Measurements from ENCODE around the gene PFKL. TPM values are rescaled to one million over a fixed set of nuclear protein-coding genes. Genes with fewer than 3 reads are reported as not detected.
"Not testable (repeated sequence)": the region's sequence is repeated elsewhere in the genome, so short reads cannot be mapped to it uniquely, and the experiment has no call there.

PFKL gene
- total RNA-seq, 2 donors from 2014 or later = 150 to 184 TPM

DNA sequence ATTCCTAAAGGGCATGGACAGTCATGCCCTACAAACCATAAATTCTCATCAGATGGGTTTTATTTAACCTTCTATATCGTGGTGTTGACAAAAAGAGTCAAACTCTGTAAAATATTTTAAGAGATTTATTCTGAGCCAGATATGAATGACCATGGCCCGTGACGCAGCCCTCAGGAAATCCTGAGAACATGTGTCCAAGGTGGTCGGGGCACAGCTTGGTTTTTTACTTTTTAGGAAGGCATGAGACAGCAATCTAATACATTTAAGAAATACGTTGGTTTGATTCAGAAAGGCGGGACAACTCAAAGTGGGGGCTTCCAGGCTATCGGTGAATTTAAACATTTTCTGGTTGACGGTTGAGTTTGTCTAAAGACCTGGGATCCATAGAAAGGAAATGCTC, 43.1 kb downstream of the PFKL start:
- ATAC-seq (replicated peaks); H3K36me3 Mint-ChIP-seq (ENCODE audit: low read depth); H3K4me1 Mint-ChIP-seq; H3K4me3 Mint-ChIP-seq; H3K27me3 Mint-ChIP-seq; H3K9me3 Mint-ChIP-seq: not testable (repeated sequence)
- peak overlapping the region; percentile 63 for H3K27ac Mint-ChIP-seq

DNA sequence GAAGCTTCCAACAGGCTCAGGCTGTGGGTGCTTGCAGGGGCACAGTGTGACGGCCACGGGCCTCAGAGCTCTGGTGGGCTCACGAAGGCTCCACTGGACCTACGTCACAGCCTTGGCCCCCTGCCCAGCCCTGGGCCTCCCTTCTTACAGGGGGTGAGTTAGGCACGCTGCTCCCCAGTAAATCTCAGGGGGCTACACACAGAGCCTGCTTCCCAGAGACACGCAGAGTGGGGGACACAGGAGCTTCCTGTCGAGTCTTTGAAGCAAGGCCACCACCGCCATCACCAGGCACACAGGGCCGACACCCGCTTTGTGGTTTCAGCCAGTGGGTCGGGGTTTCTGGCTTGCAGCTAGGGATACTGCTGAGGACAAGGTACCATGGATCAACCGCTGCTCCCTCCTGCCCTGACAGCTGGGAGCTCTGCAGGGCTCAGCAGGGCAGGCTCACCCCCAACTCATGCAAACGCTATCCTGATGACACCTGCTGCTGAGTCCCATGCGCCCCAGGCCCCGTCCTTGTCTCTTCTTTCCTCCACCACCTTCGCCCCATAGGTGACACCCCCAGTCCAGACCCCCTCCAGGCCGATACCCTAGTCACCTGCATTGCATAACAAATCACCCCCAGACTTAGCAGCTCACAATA, 44.8 kb downstream of the PFKL start:
- H3K27ac Mint-ChIP-seq = no peak overlapping the region
- no peaks in the 10 kb centered on the region for H3K27me3 Mint-ChIP-seq
- no peaks in the 10 kb centered on the region for H3K9me3 Mint-ChIP-seq
- no peaks in the 10 kb centered on the region for H3K36me3 Mint-ChIP-seq (ENCODE audit: low read depth)
- H3K4me1 Mint-ChIP-seq = no peaks in the 10 kb centered on the region
- no peak for ATAC-seq (replicated peaks)
- no peak overlapping the region for H3K4me3 Mint-ChIP-seq

GRCh38 chr21:44345495-44345894, 45.6 kb downstream of the PFKL start:
- H3K36me3 Mint-ChIP-seq (ENCODE audit: low read depth) = no peaks in the 10 kb centered on the region
- no peak overlapping the region for H3K4me3 Mint-ChIP-seq
- no peak for ATAC-seq (replicated peaks)
- no peaks in the 10 kb centered on the region for H3K27me3 Mint-ChIP-seq
- no peaks in the 10 kb centered on the region for H3K9me3 Mint-ChIP-seq
- H3K4me1 Mint-ChIP-seq = no peaks in the 10 kb centered on the region
- no peak overlapping the region for H3K27ac Mint-ChIP-seq

GRCh38 chr21:44347911-44348451, 48.1 kb downstream of the PFKL start:
- H3K4me3 Mint-ChIP-seq = no peak overlapping the region
- no peaks in the 10 kb centered on the region for H3K36me3 Mint-ChIP-seq (ENCODE audit: low read depth)
- H3K27me3 Mint-ChIP-seq = no peaks in the 10 kb centered on the region
- no peaks in the 10 kb centered on the region for H3K9me3 Mint-ChIP-seq
- no peak overlapping the region for H3K27ac Mint-ChIP-seq
- peaks cover 6% of the 10 kb centered on the region for H3K4me1 Mint-ChIP-seq
- ATAC-seq (replicated peaks) = no peak

DNA sequence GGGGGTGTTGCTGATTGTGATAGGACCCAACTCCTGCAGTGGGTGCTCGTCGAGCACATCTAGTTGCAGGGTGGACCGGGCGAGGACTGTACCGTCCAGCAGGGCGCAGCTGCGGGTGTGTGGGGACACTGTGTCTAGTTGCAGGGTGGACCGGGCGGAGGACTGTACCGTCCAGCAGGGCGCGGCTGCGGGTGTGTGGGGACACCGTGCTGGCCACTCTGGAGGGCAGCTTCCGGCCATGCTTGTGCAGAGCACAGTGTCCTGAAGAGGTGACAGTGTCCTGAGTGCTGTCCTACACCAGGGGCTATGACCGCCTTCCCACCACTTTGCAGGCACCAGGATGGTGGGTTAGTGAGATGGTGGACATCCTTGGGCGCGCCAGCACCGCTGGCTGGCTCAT, 49.0 kb downstream of the PFKL start:
- ATAC-seq (replicated peaks) = no peak
- Mint-ChIP-seq H3K27me3 (no peaks in the 10 kb centered on the region), H3K27ac (no peak overlapping the region), H3K4me3 (no peak overlapping the region), H3K36me3 (ENCODE audit: low read depth) (no peaks in the 10 kb centered on the region), H3K9me3 (no peaks in the 10 kb centered on the region), H3K4me1 (peaks cover 6% of the 10 kb centered on the region)

DNA sequence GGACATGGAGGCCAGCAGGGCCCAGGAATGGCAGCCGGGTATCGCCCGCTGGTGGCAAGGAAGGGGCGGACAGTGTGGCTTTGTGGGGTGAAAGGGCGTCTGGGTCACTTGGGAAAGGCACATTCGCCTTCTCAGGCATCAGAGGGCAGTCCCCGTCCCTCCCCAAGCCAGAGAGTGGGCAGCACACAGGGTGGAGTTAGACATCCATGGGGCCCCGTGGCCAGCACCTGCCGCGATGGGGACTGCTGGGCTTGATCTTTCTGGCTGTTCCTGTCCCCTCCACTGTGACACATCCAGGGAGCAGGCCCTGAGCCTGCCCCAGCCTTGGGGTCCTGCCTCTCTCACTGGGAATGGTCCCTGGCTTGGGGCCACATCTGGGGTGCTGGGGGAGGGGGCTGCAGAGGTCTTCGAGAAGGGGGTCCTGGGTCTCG, 49.6 kb downstream of the PFKL start:
- Mint-ChIP-seq H3K27ac (no peak overlapping the region), H3K27me3 (no peaks in the 10 kb centered on the region), H3K36me3 (ENCODE audit: low read depth) (peaks cover 5% of the 10 kb centered on the region), H3K4me3 (no peak overlapping the region), H3K9me3 (no peaks in the 10 kb centered on the region), H3K4me1 (peaks cover 8% of the 10 kb centered on the region)
- no peak for ATAC-seq (replicated peaks)

GRCh38 chr21:44349847-44350772, 50.3 kb downstream of the PFKL start:
- ATAC-seq (replicated peaks) = no peak
- no peak overlapping the region for H3K27ac Mint-ChIP-seq
- no peak overlapping the region for H3K4me3 Mint-ChIP-seq
- no peaks in the 10 kb centered on the region for H3K9me3 Mint-ChIP-seq
- H3K27me3 Mint-ChIP-seq = no peaks in the 10 kb centered on the region
- peaks cover 13% of the 10 kb centered on the region for H3K4me1 Mint-ChIP-seq
- H3K36me3 Mint-ChIP-seq (ENCODE audit: low read depth) = peaks cover 12% of the 10 kb centered on the region

DNA sequence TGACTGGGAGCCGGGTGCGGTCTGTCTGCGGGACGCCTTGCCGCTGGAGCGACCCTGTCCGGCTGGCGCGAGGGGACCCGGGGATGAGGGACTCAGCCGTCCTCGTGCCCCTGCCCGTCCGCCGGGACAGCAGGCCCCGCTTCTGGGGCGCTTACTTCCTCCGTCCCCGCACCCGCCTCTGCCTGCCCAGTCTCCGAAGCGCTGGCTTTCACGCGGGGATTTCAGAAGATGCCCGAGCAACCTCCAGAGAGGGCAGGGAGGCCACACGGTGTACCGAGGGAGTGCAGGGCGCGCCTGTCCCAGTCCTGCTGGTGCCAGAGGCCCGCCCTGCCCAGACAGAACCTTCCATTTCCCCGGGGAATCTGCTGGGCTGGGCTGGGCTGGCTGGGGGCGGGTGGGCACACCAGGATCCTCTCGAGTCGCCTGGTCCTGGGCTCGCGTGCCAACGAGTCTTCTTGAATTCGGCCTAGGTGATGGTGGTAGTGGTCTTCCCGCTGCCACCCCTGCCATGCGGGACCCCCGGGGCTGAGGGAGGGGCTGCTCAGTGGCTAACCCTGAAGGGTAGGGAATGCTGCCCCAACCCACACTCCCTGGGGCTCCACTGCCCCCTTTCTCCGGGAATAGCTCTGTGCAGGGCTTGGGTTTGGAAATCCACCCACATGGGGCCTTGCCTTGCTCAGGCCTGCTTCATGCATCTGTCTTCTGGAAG, 51.1 kb downstream of the PFKL start:
- no peak overlapping the region for H3K4me3 Mint-ChIP-seq
- peaks cover 20% of the 10 kb centered on the region for H3K36me3 Mint-ChIP-seq (ENCODE audit: low read depth)
- no peak for ATAC-seq (replicated peaks)
- peaks cover 19% of the 10 kb centered on the region for H3K4me1 Mint-ChIP-seq
- no peaks in the 10 kb centered on the region for H3K9me3 Mint-ChIP-seq
- H3K27me3 Mint-ChIP-seq = no peaks in the 10 kb centered on the region
- H3K27ac Mint-ChIP-seq = no peak overlapping the region

- Mint-ChIP-seq H3K36me3 (ENCODE audit: low read depth) (peaks cover 28% of the 10 kb centered on the region), H3K9me3 (no peaks in the 10 kb centered on the region), H3K27me3 (no peaks in the 10 kb centered on the region), H3K27ac (no peak overlapping the region), H3K4me1 (peaks cover 24% of the 10 kb centered on the region), H3K4me3 (peak overlapping the region; percentile 86)
- ATAC-seq (replicated peaks) = no peak
These were observed 51.8 kb downstream of the PFKL start for GRCh38 chr21:44351535-44352252.

GRCh38 chr21:44352253-44352860, 52.5 kb downstream of the PFKL start:
- H3K9me3 Mint-ChIP-seq = no peaks in the 10 kb centered on the region
- ATAC-seq (replicated peaks) = peak; percentile 50
- peak overlapping the region; percentile 86 for H3K4me3 Mint-ChIP-seq
- H3K27ac Mint-ChIP-seq = peak overlapping the region; percentile 81
- no peaks in the 10 kb centered on the region for H3K27me3 Mint-ChIP-seq
- H3K36me3 Mint-ChIP-seq (ENCODE audit: low read depth) = peaks cover 31% of the 10 kb centered on the region
- peaks cover 24% of the 10 kb centered on the region for H3K4me1 Mint-ChIP-seq

DNA sequence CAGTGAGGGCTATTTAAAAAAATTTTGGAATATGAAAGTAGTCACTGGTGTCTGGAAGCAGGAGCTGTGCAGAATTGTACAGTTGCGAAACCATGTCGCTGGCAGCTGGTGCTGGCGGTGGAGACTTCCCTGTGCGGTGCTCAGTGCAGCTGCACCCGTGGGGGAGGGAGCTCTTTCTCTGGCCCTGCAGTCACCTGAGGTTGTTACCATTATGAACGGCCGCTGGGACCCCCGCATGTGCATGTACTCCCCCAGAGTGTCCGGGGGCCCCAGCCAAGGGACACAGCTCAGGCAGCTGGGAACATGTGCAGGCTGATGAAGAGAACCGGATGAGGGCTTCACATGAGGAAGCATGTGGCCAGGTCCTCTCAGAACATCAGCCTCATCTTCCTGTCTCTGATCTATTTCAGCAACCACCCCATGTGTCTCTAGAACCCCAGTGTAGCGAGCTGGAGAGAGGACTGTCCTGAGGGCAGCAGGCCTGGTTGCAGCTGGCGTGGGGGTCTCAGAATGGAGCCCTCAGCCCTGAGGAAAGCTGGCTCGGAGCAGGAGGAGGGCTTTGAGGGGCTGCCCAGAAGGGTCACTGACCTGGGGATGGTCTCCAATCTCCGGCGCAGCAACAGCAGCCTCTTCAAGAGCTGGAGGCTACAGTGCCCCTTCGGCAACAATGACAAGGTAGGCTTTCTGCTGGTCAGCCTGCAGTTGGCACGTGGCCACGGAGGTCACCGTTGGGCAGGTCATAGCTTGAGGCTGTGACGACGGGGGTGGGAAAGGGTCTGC, 53.5 kb downstream of the PFKL start, which contains the start of gene TRPM2:
TRPM2 (plus strand) TSS at position 431 of the 780 bp plus-strand sequence; CDS start at position 511, 80 bp downstream.
- peak within 1 kb of the TSS; percentile 86 for H3K4me3 Mint-ChIP-seq
- no peaks in the 10 kb centered on the region for H3K27me3 Mint-ChIP-seq
- peak; percentile 79 for ATAC-seq (replicated peaks)
- no peaks in the 10 kb centered on the region for H3K9me3 Mint-ChIP-seq
- peaks cover 24% of the 10 kb centered on the region for H3K4me1 Mint-ChIP-seq
- H3K36me3 Mint-ChIP-seq (ENCODE audit: low read depth) = peaks cover 38% of the 10 kb centered on the region
- peak within 1 kb of the TSS; percentile 81 for H3K27ac Mint-ChIP-seq

DNA sequence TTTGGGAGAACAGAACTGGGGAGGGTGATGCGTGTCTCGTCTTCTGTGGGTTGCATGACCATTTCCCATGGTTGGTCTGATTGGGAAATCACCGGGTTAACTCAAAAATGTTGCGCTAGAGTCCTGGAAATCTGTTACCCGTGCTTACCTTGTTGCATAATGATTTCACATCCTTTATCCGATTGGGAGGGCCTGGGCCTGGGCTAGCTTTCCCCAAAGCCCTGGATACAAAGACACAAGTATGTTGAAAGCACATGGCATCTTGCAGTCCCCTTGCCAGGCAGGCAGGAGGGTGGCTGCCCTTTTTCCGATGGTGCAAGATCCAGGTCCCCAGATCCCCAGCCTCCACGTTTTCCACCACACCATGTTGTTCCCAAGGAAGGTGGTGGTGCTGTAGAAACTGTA, 54.1 kb downstream of the PFKL start:
- H3K27ac Mint-ChIP-seq = peak overlapping the region; percentile 81
- no peaks in the 10 kb centered on the region for H3K27me3 Mint-ChIP-seq
- peaks cover 43% of the 10 kb centered on the region for H3K36me3 Mint-ChIP-seq (ENCODE audit: low read depth)
- ATAC-seq (replicated peaks) = peak; percentile 22
- peaks cover 24% of the 10 kb centered on the region for H3K4me1 Mint-ChIP-seq
- no peaks in the 10 kb centered on the region for H3K9me3 Mint-ChIP-seq
- H3K4me3 Mint-ChIP-seq = peak overlapping the region; percentile 86

All from activated T-helper 17 cell treated with anti-CD3 and anti-CD28 coated beads, Interleukin-2, amount 50 U/mL, for 72 hours (primary cell).